Measurements from ENCODE around the gene DNAJA4. TPM values are rescaled to one million over a fixed set of nuclear protein-coding genes. Genes with fewer than 3 reads are reported as not detected.

DNAJA4 gene
- total and polyA plus RNA-seq, 2 of the 13 experiments (the other 11 are each of a cell fraction or from before 2014, with no cell fraction given) = not detected

GRCh38 chr15:78291698-78292097 is 27.3 kb downstream of the DNAJA4 start (continued):
- no peak for TF ChIP-seq EZH2 (conservative IDR thresholded peaks at IDR 0.05; ENCODE audit: low read depth, low read length)
- TF ChIP-seq ZNF780A (CRISPR knock-in tag; IDR thresholded peaks at IDR 0.05) = no peak
- TF ChIP-seq CREB1 (IDR thresholded peaks at IDR 0.05) = peak; percentile 56; the same call in 1 of the 2 replicates
- TF ChIP-seq CREB1 (CRISPR knock-in tag; IDR thresholded peaks at IDR 0.05) = no peak
- TF ChIP-seq NFE2L2 (IDR thresholded peaks at IDR 0.05; ENCODE audit: low read length) = no peak
- TF ChIP-seq, protein P1, sequence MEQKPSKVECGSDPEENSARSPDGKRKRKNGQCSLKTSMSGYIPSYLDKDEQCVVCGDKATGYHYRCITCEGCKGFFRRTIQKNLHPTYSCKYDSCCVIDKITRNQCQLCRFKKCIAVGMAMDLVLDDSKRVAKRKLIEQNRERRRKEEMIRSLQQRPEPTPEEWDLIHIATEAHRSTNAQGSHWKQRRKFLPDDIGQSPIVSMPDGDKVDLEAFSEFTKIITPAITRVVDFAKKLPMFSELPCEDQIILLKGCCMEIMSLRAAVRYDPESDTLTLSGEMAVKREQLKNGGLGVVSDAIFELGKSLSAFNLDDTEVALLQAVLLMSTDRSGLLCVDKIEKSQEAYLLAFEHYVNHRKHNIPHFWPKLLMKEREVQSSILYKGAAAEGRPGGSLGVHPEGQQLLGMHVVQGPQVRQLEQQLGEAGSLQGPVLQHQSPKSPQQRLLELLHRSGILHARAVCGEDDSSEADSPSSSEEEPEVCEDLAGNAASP (CRISPR knock-in tag; IDR thresholded peaks at IDR 0.05; ENCODE audit: borderline replicate concordance) = no peak
- TF ChIP-seq POLR2AphosphoS2 (IDR thresholded peaks at IDR 0.05; ENCODE audit: low read depth, low read length) = no peak

DNA sequence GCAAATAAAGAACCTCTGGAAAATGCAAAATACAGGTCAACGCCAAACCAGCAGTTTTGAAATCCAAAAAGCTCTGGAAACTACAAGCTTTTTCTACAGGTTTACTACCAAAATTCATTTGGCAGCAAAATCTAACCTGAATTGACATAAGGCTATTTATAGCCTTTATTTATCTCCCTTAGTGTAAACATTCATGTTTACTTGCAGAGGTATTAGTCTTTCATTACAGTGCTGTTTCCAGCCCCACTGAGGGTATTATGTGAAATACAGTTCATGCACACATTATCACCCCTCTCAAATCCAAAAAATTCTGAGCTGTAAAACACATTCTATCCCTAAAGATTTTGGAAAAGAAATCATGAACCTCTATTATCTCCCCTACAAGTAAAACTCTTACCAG is 27.9 kb downstream of the DNAJA4 start:
- WGBS (ENCODE audit: low lambda C conversion rate) = 96% methylated on average over 1 of the region's 1 CpG
- H3K9ac ChIP-seq (ENCODE audit: insufficient read depth, low read depth, low read length) = no peak overlapping the region
- no peak overlapping the region for H3K4me2 ChIP-seq (ENCODE audit: low read depth, low read length)
- ChIA-PET CTCF (ENCODE audit: low intra/inter-chr PET ratio, low total read pairs) (no interaction called here), POLR2A (no interaction called here)
- no peak for TF ChIP-seq ZNF572 (CRISPR knock-in tag; IDR thresholded peaks at IDR 0.05)
- TF ChIP-seq ZNF383 (CRISPR knock-in tag; IDR thresholded peaks at IDR 0.05; ENCODE audit: borderline replicate concordance) = no peak
- TF ChIP-seq TGIF2 (CRISPR knock-in tag; IDR thresholded peaks at IDR 0.05) = no peak
- no peak for TF ChIP-seq CERS6 (CRISPR knock-in tag; IDR thresholded peaks at IDR 0.05)
- TF ChIP-seq ZNF574 (CRISPR knock-in tag; IDR thresholded peaks at IDR 0.05) = no peak
- no peak for TF ChIP-seq E2F2 (CRISPR knock-in tag; IDR thresholded peaks at IDR 0.05; ENCODE audit: borderline replicate concordance)
- TF ChIP-seq CC2D1A (CRISPR knock-in tag; IDR thresholded peaks at IDR 0.05) = no peak
- no peaks in the 10 kb centered on the region for H3K9me3 ChIP-seq (ENCODE audit: low read length)
- no peaks in the 10 kb centered on the region for H4K20me1 ChIP-seq (ENCODE audit: insufficient read depth, low read length)
- H3K27ac ChIP-seq (ENCODE audit: extremely low read length, insufficient read depth, low read length) = no peak overlapping the region
- H3K27me3 ChIP-seq (ENCODE audit: control insufficient read depth in 1 of 2, insufficient read depth in 2 of 2, low read length in 2 of 2) = no peaks in the 10 kb centered on the region
- FAIRE-seq (no peak), DNase-seq (ENCODE audit: low spot score) (no peak), ATAC-seq (no peak)
- H3K4me3 ChIP-seq (replicated peaks in 1 of 3; ENCODE audit: insufficient read depth in 1 of 3, low read depth in 2 of 3, low read length in 3 of 3) = no peak overlapping the region
- intact Hi-C loops (cut with micrococcal nuclease; ENCODE audit: unreplicated experiment) (no loop called here), in situ Hi-C loops (cut with HindIII; ENCODE audit: extremely low pct_ligation_motif_present, low pct_unique_long_range_greater_than_20kb) (no loop called here)
- H3K4me1 ChIP-seq (ENCODE audit: insufficient read depth, low read length) = peaks cover 12% of the 10 kb centered on the region
- H3K79me2 ChIP-seq (ENCODE audit: insufficient read depth, low read length) = peaks cover 9% of the 10 kb centered on the region
- no peak overlapping the region for H2AFZ ChIP-seq (ENCODE audit: low read length)
- H3K36me3 ChIP-seq (replicated peaks in 1 of 2; ENCODE audit: control insufficient read depth in 1 of 2, insufficient read depth in 2 of 2, low read length in 2 of 2) = peaks cover 9 to 51% of the 10 kb centered on the region in 2 experiments; a peak in 4 of 5 replicates
- no TSS peak for BruUV-seq (replicated peaks)

Measured in HepG2 (cell line).